Measurements from ENCODE around the gene MYO1H.

MYO1H gene

DNA sequence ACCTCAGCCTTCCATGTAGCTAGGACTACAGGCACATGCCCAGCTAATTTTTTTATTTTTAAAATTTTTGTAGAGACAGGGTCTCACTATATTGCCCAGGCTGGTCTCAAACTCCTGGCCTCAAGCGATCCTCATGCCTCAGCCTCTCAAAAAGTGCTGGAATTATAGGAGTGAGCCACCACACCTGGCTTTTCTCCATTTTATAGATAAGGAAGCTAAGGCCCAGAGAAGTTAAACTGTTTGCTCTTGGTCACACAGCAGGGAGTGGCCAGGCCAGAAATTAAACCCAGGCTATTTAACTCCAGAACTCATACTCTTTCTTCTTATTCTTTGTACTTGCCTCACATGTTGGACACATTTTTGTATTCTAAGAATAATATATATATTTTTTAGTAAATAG, 146.2 kb downstream of the MYO1H start:
- no peak for DNase-seq (ENCODE audit: low spot score)

- DNase-seq (ENCODE audit: low spot score) = no peak
Observed at GRCh38 chr12:109494348-109494881, 146.7 kb downstream of the MYO1H start.

DNA sequence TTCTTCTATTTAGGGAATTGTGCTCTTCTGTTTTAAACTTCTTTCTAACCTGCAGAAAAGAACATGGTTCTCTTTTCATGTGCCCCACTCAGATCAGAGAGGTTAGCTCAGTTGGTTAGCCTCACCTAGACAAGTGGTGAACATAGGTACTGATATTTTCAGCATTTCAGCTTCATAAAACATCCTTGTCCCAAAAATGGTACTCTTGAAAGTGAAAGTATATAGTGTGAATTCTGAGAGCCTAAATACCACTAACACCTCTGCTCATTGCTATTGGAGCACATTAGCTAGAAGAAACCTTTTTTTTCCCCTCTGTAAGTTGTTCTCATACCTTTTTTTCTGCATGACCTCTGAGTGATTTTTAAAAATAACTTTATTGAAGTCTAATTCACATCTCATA, 147.3 kb downstream of the MYO1H start:
- no peak for DNase-seq (ENCODE audit: low spot score)

DNA sequence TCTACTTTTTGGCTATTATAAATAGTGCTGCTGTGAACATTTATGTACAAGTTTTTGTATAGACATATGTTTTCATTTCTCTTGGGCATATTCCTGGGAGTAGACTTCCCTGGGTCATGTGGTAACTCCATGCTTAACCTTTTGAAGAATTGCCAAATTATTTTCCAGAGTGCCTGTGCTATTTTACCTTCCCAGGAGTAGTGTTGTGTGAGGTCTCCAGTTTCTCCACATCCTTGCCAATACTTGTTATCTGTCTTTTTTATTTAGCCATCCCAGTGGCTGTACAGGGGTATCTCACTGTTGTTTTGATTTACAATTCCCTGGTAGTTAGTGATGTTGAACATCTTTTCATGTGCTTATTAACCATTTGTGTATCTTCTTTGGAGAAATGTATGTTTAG, 148.6 kb downstream of the MYO1H start:
- DNase-seq (ENCODE audit: low spot score) = no peak

GRCh38 chr12:109497675-109498074, 150.0 kb downstream of the MYO1H start:
- no peak for DNase-seq (ENCODE audit: low spot score)
